Transverse colon (tissue), 4 donors: Measurements from ENCODE around the gene SPATA2L. TPM values are rescaled to one million over a fixed set of nuclear protein-coding genes. Genes with fewer than 3 reads are reported as not detected.
A peak's percentile ranks its signal among the peaks of the same experiment; 100 is the strongest.

Source experiments
- DNase-seq: peaks from one replicate; pipeline ENCODE4 v3.0.0-alpha.2; 2019
- H3K27ac ChIP-seq, 4 donors: fragments of 200-600 bp; sonication (generic); 2 replicates each; pipeline ENCODE4 v1.5.1; 2016 to 2018; ENCODE audit warnings: inconsistent platforms in 4 of 4
- H3K27me3 ChIP-seq: fragments of 200-600 bp; sonication (generic); 2 replicates; pipeline ENCODE4 v1.5.1; 2017; ENCODE audit warnings: inconsistent platforms
- H3K36me3 ChIP-seq, 4 donors: fragments of 200-600 bp; sonication (generic); 2 replicates each; pipeline ENCODE4 v1.5.1; 2017 to 2019; ENCODE audit warnings: inconsistent platforms in 4 of 4
- H3K4me1 ChIP-seq, 4 donors: fragments of 200-600 bp; sonication (generic); 2 replicates each; pipeline ENCODE4 v1.5.1; 2017 to 2020; ENCODE audit warnings: inconsistent platforms in 4 of 4
- H3K4me3 ChIP-seq, 4 donors: fragments of 200-600 bp; sonication (generic); 1 replicate in 1 of 4; 2 replicates in 3 of 4; pipeline versions ENCODE4 v1.5.1 to v1.6.1; 2017 to 2019; ENCODE audit warnings: inconsistent platforms in 4 of 4
- H3K9me3 ChIP-seq, 2 donors: fragments of 200-600 bp; sonication (generic); 2 replicates each; pipeline ENCODE4 v1.5.1; 2017 to 2019; ENCODE audit warnings: inconsistent platforms in 2 of 2
- EP300 ChIP-seq: sonication (generic); formaldehyde crosslinking; IDR thresholded peaks from one replicate; pipeline ENCODE4 v1.6.1; 2017; ENCODE audit warnings: antibody characterized with exemption, low read depth
- POLR2A ChIP-seq: fragments of 450-650 bp; IDR thresholded peaks from one replicate; pipeline ENCODE4 v1.6.1; 2016; ENCODE audit warnings: antibody characterized with exemption, mild to moderate bottlenecking, moderate library complexity
- POLR2AphosphoS5 ChIP-seq, 3 donors: sonication (generic); formaldehyde crosslinking; IDR thresholded peaks; one replicate each; pipeline ENCODE4 v1.6.1; 2016; ENCODE audit warnings: antibody characterized with exemption in 3 of 3
- WGBS, 2 donors: methylation state at CpG; one replicate each; pipeline ENCODE4 v1.1.5; 2018; ENCODE audit warnings: low coverage in 1 of 2; 5-methylcytosine and 5-hydroxymethylcytosine counted together
- in situ Hi-C, 4 donors: fragments of 200-750 bp; cut with MboI; loops; one replicate each; pipeline versions ENCODE4 v1.15.0 to v1.15.1; 2017; ENCODE audit warnings: low sequenced_read_pairs in 3 of 4, low pct_ligation_motif_present in 1 of 4, low pct_unique_long_range_greater_than_20kb in 1 of 4
- intact Hi-C: fragments of 100-400 bp; cut with DNase I; formaldehyde crosslinking; loops from one replicate; pipeline ENCODE4 v1.15.1; 2023; ENCODE audit warnings: low total_unique reads
- total RNA-seq, 4 donors: library from RNA; depleted of rRNA; stranded (reverse); fragments of >200 nt; gene quantifications; one replicate each; pipeline ENCODE4 v1.1.0, GENCODE V29; 2016
- TF ChIP-seq, protein P1 (sequence below), 5 experiments: fragments of 200-600 bp in 3 of 5; fragments of 450-650 bp in 2 of 5; sonication (generic) in 3 of 5; IDR thresholded peaks; 1 replicate in 2 of 5; 2 replicates in 3 of 5; pipeline ENCODE4 v1.5.1; 2016 to 2017; ENCODE audit warnings: antibody characterized with exemption in 5 of 5, inconsistent platforms in 3 of 5, mild to moderate bottlenecking in 2 of 5, moderate library complexity in 1 of 5

Gene SPATA2L
- total RNA-seq, 4 donors from 2014 or later = 30.8 to 83.0 (median 60.6) TPM

DNA sequence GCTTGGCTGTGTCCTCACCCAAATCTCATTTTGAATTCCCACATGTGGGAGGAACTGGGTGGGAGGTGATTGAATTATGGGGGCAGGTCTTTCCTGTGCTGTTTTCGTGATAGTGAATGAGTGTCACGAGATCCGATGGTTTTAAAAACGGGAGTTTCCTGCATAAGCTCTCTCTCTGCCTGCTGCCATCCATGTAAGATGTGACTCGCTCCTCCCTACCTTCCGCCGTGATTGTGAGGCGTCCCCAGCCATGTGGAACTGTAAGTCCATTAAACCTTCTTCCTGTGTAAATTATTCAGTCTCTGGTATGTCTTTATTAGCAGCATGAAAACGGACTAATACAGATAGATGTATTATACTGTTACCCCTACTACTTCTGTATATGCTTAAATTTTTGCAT lies 40.3 kb downstream of the SPATA2L start:
- DNase-seq = no peak
- TF ChIP-seq, protein P1, sequence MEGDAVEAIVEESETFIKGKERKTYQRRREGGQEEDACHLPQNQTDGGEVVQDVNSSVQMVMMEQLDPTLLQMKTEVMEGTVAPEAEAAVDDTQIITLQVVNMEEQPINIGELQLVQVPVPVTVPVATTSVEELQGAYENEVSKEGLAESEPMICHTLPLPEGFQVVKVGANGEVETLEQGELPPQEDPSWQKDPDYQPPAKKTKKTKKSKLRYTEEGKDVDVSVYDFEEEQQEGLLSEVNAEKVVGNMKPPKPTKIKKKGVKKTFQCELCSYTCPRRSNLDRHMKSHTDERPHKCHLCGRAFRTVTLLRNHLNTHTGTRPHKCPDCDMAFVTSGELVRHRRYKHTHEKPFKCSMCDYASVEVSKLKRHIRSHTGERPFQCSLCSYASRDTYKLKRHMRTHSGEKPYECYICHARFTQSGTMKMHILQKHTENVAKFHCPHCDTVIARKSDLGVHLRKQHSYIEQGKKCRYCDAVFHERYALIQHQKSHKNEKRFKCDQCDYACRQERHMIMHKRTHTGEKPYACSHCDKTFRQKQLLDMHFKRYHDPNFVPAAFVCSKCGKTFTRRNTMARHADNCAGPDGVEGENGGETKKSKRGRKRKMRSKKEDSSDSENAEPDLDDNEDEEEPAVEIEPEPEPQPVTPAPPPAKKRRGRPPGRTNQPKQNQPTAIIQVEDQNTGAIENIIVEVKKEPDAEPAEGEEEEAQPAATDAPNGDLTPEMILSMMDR (IDR thresholded peaks at IDR 0.05) = no peak
- TF ChIP-seq POLR2A = no peak
- TF ChIP-seq POLR2AphosphoS5 (IDR thresholded peaks at IDR 0.05) = no peak
- no peak for TF ChIP-seq EP300
- Histone ChIP-seq H3K36me3 (no peaks in the 10 kb centered on the region), H3K4me3 (no peak overlapping the region), H3K4me1 (peaks cover 13 to 24% (median 20%) of the 10 kb centered on the region in 4 donors), H3K27me3 (no peaks in the 10 kb centered on the region), H3K9me3 (no peaks in the 10 kb centered on the region), H3K27ac (no peak overlapping the region)
- WGBS, 2 donors = 95 to 96% methylated on average over 4 to 9 of the region's 9 CpGs
- intact Hi-C loops = no loop called here
- in situ Hi-C loops = no loop called here

DNA sequence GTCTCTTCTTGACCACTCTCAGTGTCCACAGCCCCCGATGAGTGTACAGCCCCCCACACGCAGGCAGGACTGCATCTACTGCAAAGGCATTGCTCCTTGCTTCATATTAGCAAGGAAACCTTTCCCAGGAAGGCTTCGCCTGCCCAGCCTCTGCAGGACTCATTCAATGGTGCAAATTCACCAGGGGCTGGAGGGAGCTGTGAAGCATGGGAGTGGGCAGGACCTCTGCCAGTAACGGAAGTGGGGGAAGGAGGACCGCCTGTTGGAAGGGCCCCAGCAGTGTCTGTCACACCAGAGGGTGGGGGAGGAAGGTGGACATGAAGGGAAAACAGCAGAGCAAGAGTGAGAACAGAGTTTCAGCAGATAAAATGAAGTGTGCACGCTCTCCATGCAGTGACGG lies 41.4 kb downstream of the SPATA2L start:
- no peaks in the 10 kb centered on the region for H3K27me3 ChIP-seq
- TF ChIP-seq, protein P1 (IDR thresholded peaks at IDR 0.05) = no peak
- TF ChIP-seq POLR2AphosphoS5 (IDR thresholded peaks at IDR 0.05) (no peak), POLR2A (no peak), EP300 (no peak)
- peaks cover 13 to 35% (median 21%) of the 10 kb centered on the region in 4 donors for H3K4me1 ChIP-seq
- DNase-seq = no peak
- intact Hi-C loops (no loop called here), in situ Hi-C loops (no loop called here)
- H3K27ac ChIP-seq = no peak overlapping the region
- H3K4me3 ChIP-seq = no peak overlapping the region
- H3K9me3 ChIP-seq = no peaks in the 10 kb centered on the region
- H3K36me3 ChIP-seq = no peaks in the 10 kb centered on the region
- 79 to 93% methylated on average over 2 to 7 of the region's 7 CpGs for WGBS, 2 donors

DNA sequence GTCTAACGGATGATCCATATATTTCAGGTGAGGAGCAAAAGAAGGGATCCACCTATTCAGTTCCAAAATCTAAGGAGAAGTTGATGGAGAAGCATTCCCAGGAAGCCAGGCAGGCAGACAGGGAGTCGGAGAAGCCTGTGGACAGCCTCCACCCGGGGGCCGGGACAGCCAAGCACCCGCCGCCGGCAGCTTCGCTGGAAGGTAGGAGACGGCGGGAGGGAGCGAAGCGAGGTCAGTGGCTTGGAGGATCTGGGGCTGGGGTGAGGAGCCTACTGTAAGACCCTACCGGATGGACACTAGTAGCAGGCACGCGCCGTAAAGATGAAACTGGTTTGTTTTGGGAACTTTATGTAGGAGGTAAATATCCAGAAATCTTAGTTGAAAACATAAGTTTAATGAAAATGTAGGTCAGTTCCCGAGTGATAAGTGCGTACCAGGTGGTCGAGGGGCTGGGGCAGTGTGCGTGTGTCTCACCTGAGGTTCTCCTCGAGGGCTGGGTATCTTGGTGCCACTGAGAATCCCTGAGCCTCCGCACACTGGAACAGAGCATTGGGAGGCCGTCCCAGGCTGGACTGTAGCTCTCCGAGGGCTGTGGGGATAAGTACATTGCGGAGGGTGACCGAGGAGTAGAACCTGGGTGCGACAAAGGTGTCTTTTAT lies 43.2 kb downstream of the SPATA2L start:
- in situ Hi-C loops = no loop called here
- Histone ChIP-seq H3K36me3 (no peaks in the 10 kb centered on the region), H3K27me3 (no peaks in the 10 kb centered on the region), H3K27ac (peak overlapping the region; percentile 79 to 93 (median 90)), H3K4me1 (peaks cover 13 to 39% (median 21%) of the 10 kb centered on the region in 4 donors), H3K9me3 (no peaks in the 10 kb centered on the region), H3K4me3 (peak overlapping the region; percentile 88 to 95 (median 94))
- no peak for DNase-seq
- 12 to 17% methylated on average over 6 to 27 of the region's 27 CpGs for WGBS, 2 donors
- TF ChIP-seq, protein P1 (IDR thresholded peaks at IDR 0.05) = no peak
- TF ChIP-seq POLR2AphosphoS5 (IDR thresholded peaks at IDR 0.05) (no peak), POLR2A (no peak), EP300 (no peak)
- intact Hi-C loops = no loop called here

- DNase-seq = peak; percentile 92
- intact Hi-C loops (no loop called here), in situ Hi-C loops (no loop called here)
- Histone ChIP-seq H3K27ac (peak within 1 kb of the TSS; percentile 79 to 93 (median 90)), H3K4me1 (peaks cover 13 to 39% (median 21%) of the 10 kb centered on the region in 4 donors), H3K4me3 (peak within 1 kb of the TSS; percentile 88 to 95 (median 94)), H3K9me3 (no peaks in the 10 kb centered on the region), H3K27me3 (no peaks in the 10 kb centered on the region), H3K36me3 (no peaks in the 10 kb centered on the region)
- 1% methylated on average over 31 of the region's 99 CpGs; no CpG with 5 or more reads in 1 of the 2 donors for WGBS, 2 donors
- TF ChIP-seq, protein P1 (IDR thresholded peaks at IDR 0.05) = no peak
- TF ChIP-seq POLR2A (peak; percentile 80), EP300 (no peak), POLR2AphosphoS5 (IDR thresholded peaks at IDR 0.05) (peak; percentile 32 to 91 (median 89))
Observed at GRCh38 chr16:89657442-89658220, 43.9 kb downstream of the SPATA2L start, which contains the start of the genes CHMP1A and SPATA33. Gene CHMP1A (minus strand): TSS chr16:89657708. CDS start chr16:89657588, 120 bp downstream. Gene SPATA33 (plus strand): TSS chr16:89657836. CDS start chr16:89657912, 76 bp downstream.
